Measurements from ENCODE around the gene CDCA5.

Gene CDCA5

DNA sequence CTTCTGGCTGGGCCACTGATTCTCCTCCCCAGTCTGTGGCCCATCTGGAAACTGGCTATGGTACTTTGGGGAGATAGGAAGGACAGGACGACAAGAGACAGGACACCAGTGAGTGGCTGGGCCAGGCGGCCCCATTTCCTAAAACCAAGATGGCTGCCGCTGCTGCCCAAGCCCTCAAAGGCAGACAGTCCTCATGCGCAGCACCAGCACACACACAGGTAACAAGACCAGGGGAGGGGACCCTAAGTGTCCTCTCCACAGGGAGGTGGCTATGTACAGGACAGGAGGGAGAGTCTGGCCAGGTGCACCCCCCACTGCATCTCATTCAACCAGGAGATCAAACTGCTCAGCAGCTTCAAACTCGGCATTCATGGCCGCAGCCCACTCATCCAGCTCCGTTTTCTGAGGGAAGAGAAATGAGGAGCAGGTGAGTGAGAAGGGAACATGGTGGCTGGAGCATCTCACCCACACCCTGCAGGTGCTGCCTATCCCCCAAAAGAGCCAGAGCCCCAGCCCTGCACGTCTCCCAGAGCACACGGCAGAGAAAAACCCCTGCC, 5.0 kb downstream of the CDCA5 start:
- TF ChIP-seq, protein P1, sequence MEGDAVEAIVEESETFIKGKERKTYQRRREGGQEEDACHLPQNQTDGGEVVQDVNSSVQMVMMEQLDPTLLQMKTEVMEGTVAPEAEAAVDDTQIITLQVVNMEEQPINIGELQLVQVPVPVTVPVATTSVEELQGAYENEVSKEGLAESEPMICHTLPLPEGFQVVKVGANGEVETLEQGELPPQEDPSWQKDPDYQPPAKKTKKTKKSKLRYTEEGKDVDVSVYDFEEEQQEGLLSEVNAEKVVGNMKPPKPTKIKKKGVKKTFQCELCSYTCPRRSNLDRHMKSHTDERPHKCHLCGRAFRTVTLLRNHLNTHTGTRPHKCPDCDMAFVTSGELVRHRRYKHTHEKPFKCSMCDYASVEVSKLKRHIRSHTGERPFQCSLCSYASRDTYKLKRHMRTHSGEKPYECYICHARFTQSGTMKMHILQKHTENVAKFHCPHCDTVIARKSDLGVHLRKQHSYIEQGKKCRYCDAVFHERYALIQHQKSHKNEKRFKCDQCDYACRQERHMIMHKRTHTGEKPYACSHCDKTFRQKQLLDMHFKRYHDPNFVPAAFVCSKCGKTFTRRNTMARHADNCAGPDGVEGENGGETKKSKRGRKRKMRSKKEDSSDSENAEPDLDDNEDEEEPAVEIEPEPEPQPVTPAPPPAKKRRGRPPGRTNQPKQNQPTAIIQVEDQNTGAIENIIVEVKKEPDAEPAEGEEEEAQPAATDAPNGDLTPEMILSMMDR (conservative IDR thresholded peaks at IDR 0.05; ENCODE audit: low read depth, low read length), result no peak
- no peak for DNase-seq (ENCODE audit: low read depth)
- no peak overlapping the region for H3K4me3 ChIP-seq (ENCODE audit: low read depth, low read length)

DNA sequence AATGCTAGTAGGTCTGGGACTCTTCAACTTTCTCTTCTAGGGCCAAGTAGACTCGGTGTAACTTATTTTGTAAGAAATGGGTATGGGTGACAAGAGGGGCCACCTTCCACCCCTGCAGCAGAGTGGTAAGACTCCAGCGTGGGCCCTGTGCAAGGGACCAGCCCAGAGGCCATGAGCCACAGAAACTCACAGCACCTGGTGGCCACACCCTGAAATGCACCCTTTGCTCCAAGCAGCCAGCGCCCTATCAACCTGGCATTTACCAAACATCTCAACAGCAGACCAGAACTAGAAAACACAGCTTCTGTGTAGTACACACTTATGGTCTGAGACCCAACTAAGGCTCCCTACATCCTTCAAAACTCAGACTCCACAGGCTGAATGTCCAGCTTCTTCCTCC, 5.7 kb downstream of the CDCA5 start:
- peak; percentile 56 for DNase-seq (ENCODE audit: low read depth)
- TF ChIP-seq, protein P1 (conservative IDR thresholded peaks at IDR 0.05; ENCODE audit: low read depth, low read length), result peak; percentile 76
- no peak overlapping the region for H3K4me3 ChIP-seq (ENCODE audit: low read depth, low read length)

DNA sequence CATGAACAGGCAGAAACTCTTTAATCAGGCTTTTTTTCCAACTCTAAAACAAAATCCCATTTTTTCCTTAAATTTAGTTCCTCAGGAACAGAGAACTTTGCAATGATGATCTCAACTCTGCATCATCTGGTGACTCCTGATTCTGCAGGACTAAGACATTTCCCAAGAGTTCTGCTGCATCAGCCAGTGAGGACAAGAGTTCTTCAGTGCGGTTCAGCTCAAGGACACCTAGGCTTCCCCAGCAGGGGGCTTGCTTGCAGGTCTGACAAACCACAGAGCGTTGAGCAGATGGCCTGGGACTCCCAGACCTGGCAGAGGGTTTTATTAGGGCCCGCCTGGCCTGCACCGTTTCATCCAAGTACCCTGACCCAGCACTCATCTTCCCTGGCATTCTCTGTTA, 6.4 kb downstream of the CDCA5 start:
- TF ChIP-seq, protein P1 (conservative IDR thresholded peaks at IDR 0.05; ENCODE audit: low read depth, low read length), result no peak
- peak; percentile 32 for DNase-seq (ENCODE audit: low read depth)
- no peak overlapping the region for H3K4me3 ChIP-seq (ENCODE audit: low read depth, low read length)

DNA sequence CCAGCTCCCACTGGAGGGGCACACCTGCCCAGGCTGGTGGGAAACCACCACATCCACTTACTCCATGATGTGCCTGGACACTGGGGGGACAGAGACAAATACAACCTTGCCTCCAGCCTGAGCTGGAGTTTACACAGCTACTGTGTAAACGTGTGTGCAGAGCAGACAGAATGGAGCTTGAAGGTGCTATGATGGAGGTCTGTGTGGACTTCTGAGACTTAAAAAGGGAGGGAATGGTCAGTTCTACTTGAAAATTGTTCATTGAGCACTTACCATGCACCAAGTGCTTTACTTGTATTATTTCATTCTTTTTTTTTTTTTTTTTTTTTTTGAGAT, 11.2 kb downstream of the CDCA5 start:
- DNase-seq (ENCODE audit: low read depth), result no peak
- TF ChIP-seq, protein P1 (conservative IDR thresholded peaks at IDR 0.05; ENCODE audit: low read depth, low read length), result no peak
- no peak overlapping the region for H3K4me3 ChIP-seq (ENCODE audit: low read depth, low read length)

DNA sequence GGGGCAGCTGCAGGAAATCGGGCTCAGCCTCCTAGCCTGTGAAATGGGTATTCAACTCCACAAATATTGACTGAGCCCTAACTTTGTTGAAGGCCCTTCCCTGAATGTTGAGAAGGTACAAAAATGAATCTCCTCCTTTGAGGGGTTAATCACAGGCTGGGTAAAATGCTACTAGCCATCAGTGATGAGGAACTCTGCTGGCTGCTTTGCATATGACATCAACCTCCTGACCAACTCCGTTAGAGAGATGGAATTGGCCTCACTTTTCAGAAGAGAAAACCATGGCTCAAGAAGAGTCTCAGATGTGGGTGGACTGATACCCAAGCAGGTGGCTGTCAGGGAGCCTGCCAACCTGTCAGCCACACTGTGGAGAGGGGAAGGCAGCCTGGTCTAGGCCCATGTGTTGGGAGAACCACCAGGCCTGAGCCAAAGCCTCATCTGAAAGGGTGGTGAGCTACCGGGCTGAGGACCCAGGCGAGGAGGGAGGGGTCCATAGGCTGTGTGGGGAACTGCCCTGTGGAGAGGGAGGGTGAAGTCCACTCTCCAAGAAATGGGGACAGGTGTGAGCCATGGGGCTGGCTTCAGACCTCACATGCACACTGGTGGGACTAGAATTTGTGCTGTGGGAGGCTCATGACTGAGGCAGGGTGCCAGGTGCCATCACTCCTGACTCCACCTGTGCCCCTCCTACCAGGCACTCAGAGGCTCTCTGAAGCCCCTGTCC, 11.8 kb downstream of the CDCA5 start:
- TF ChIP-seq, protein P1 (conservative IDR thresholded peaks at IDR 0.05; ENCODE audit: low read depth, low read length), result no peak
- DNase-seq (ENCODE audit: low read depth), result no peak

DNA sequence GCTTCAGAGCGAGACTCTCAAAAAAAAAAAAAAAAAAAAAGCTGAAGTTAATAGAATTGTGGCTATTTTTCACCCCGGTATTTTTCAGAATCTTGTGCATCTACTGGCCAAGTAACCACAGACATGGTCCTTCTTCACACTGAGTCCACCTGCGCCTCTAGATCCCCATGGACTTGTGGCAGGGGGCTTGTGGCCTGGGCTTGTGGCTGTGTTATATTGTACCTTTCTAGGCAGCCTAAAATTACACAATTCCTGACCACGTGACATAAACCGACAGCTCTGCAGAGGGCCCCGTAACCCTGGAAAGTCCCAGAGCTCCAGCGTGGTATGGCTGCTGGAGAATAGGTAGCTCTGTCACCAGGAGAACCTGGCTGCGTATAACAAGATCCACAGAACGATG, 14.6 kb downstream of the CDCA5 start:
- no peak overlapping the region for H3K4me3 ChIP-seq (ENCODE audit: low read depth, low read length)
- peak; percentile 52 for DNase-seq (ENCODE audit: low read depth)
- TF ChIP-seq, protein P1 (conservative IDR thresholded peaks at IDR 0.05; ENCODE audit: low read depth, low read length), result no peak

More for the DNA sequence above, 11.8 kb downstream of the CDCA5 start:
- H3K4me3 ChIP-seq (ENCODE audit: low read depth, low read length), result no peak overlapping the region

DNA sequence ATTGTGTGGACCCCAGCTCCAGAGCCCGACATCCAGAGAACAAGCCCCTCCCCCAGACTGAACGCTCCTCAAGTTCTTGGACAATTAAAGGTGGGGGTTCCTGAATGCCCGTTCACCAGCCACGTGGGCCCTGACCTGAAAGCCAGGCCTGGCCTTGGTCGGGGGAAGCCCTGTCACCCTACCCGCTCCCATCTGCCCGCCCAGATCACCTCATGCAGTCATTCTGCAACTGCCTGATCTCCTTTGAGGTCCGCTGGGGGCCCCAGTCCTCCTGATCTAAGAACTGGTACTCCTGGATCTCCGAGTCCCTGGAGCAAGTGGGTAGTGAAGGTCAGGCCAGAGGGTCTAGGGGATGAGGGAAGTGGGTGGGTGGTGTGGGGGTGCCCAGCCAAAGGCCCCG, 16.4 kb downstream of the CDCA5 start:
- DNase-seq (ENCODE audit: low read depth), result no peak
- no peak overlapping the region for H3K4me3 ChIP-seq (ENCODE audit: low read depth, low read length)
- TF ChIP-seq, protein P1 (conservative IDR thresholded peaks at IDR 0.05; ENCODE audit: low read depth, low read length), result no peak

Measured in choroid plexus epithelial cell (primary cell).